CD14-positive monocyte (primary cell): Measurements from ENCODE around the gene MEPE. TPM values are rescaled to one million over a fixed set of nuclear protein-coding genes. Genes with fewer than 3 reads are reported as not detected.

Source experiments
- DNase-seq, 3 donors: peaks; one replicate each; pipeline ENCODE4 v3.0.0-alpha.2; 2011 to 2022
- H2AFZ ChIP-seq: 2 replicates; pipeline ENCODE4 v1.6.0; 2012; ENCODE audit warnings: mild to moderate bottlenecking, low read depth, low read length, inconsistent platforms; ENCODE audit not compliant: insufficient read depth, poor library complexity, severe bottlenecking
- H3K27ac ChIP-seq, 2 donors: 1 replicate in 1 of 2; 2 replicates in 1 of 2; pipeline ENCODE4 v1.5.1; 2012 to 2013; ENCODE audit warnings: low read length in 2 of 2, control low read depth in 1 of 2, inconsistent platforms in 1 of 2, low read depth in 1 of 2, mild to moderate bottlenecking in 1 of 2
- H3K27me3 ChIP-seq, 2 donors: one replicate each; pipeline versions ENCODE4 v1.6.0 to v1.6.1; 2011 to 2013; ENCODE audit warnings: low read length in 2 of 2; ENCODE audit not compliant: control insufficient read depth in 2 of 2, insufficient read depth in 2 of 2
- H3K36me3 ChIP-seq, 2 donors: replicated peaks in 1 of 2; 1 replicate in 1 of 2; 2 replicates in 1 of 2; pipeline versions ENCODE4 v1.5.1 to v1.6.1; 2012 to 2013; ENCODE audit warnings: low read length in 2 of 2, control low read depth in 1 of 2, inconsistent platforms in 1 of 2, mild to moderate bottlenecking in 1 of 2; ENCODE audit not compliant: insufficient read depth in 2 of 2, control insufficient read depth in 1 of 2
- H3K4me1 ChIP-seq, 2 donors: 1 replicate in 1 of 2; 2 replicates in 1 of 2; pipeline versions ENCODE4 v1.5.1 to v1.6.1; 2012 to 2013; ENCODE audit warnings: low read length in 2 of 2, control low read depth in 1 of 2, inconsistent platforms in 1 of 2, mild to moderate bottlenecking in 1 of 2, moderate library complexity in 1 of 2; ENCODE audit not compliant: insufficient read depth in 2 of 2, control insufficient read depth in 1 of 2
- H3K4me2 ChIP-seq: replicated peaks from 2 replicates; pipeline ENCODE3; 2012; ENCODE audit warnings: low read length, moderate library complexity, mild to moderate bottlenecking; ENCODE audit not compliant: poor library complexity, severe bottlenecking; ENCODE audit errors: extremely low read depth
- H3K4me3 ChIP-seq, 3 experiments: fragments of 200-600 bp in 1 of 3; sonication (generic) in 1 of 3; replicated peaks in 1 of 3; 1 replicate in 2 of 3; 2 replicates in 1 of 3; pipeline ENCODE4 v1.5.1; 2011 to 2013; ENCODE audit warnings: low read length in 3 of 3, mild to moderate bottlenecking in 3 of 3, control low read depth in 2 of 3, low read depth in 2 of 3, inconsistent platforms in 1 of 3, moderate library complexity in 1 of 3
- H3K79me2 ChIP-seq: 2 replicates; pipeline ENCODE4 v1.6.0; 2012; ENCODE audit warnings: mild to moderate bottlenecking, control low read depth, inconsistent platforms, low read length, moderate library complexity; ENCODE audit not compliant: insufficient read depth
- H3K9ac ChIP-seq: 2 replicates; pipeline ENCODE4 v1.6.0; 2017; ENCODE audit warnings: low read length, mild to moderate bottlenecking; ENCODE audit not compliant: insufficient read depth, poor library complexity, severe bottlenecking
- H3K9me3 ChIP-seq, 2 donors: replicated peaks in 1 of 2; 1 replicate in 1 of 2; 2 replicates in 1 of 2; pipeline versions ENCODE4 v1.5.1 to v1.6.1; 2012 to 2013; ENCODE audit warnings: low read length in 2 of 2, control low read depth in 1 of 2; ENCODE audit not compliant: control insufficient read depth in 1 of 2, insufficient read depth in 1 of 2
- H4K20me1 ChIP-seq: 2 replicates; pipeline ENCODE4 v1.6.0; 2012; ENCODE audit warnings: mild to moderate bottlenecking, low read length, control low read depth, moderate library complexity; ENCODE audit not compliant: insufficient read depth
- H3K27ac Mint-ChIP-seq, 7 donors: one replicate each; pipeline ENCODE4 v1.8.0; 2020; ENCODE audit warnings: mild to moderate bottlenecking in 7 of 7, mixed read lengths in 7 of 7, moderate library complexity in 6 of 7, inconsistent platforms in 2 of 7
- H3K27me3 Mint-ChIP-seq, 3 donors: one replicate each; pipeline ENCODE4 v1.8.0; 2021 to 2022; ENCODE audit warnings: low read depth in 3 of 3, mild to moderate bottlenecking in 3 of 3, mixed read lengths in 3 of 3, moderate library complexity in 3 of 3, inconsistent platforms in 1 of 3
- H3K36me3 Mint-ChIP-seq, 2 donors: one replicate each; pipeline ENCODE4 v1.8.0; 2020; ENCODE audit warnings: mixed read lengths in 2 of 2, inconsistent platforms in 1 of 2, mild to moderate bottlenecking in 1 of 2
- H3K4me1 Mint-ChIP-seq: one replicate; pipeline ENCODE4 v1.8.0; 2020; ENCODE audit warnings: mild to moderate bottlenecking, mixed read lengths
- H3K4me3 Mint-ChIP-seq, 2 donors: one replicate each; pipeline ENCODE4 v1.8.0; 2020; ENCODE audit warnings: mild to moderate bottlenecking in 2 of 2, mixed read lengths in 2 of 2, moderate library complexity in 1 of 2
- H3K9me3 Mint-ChIP-seq, 7 donors: one replicate each; pipeline ENCODE4 v1.8.0; 2020 to 2022; ENCODE audit warnings: mixed read lengths in 7 of 7, mild to moderate bottlenecking in 6 of 7, moderate library complexity in 6 of 7, inconsistent platforms in 2 of 7
- WGBS: methylation state at CpG from one replicate; pipeline ENCODE4 v1.1.5; 2013; ENCODE audit warnings: missing lambda C conversion rate; ENCODE audit not compliant: insufficient coverage; 5-methylcytosine and 5-hydroxymethylcytosine counted together
- intact Hi-C, 2 donors: fragments of 100-400 bp; cut with micrococcal nuclease; formaldehyde crosslinking; loops; one replicate each; pipeline versions ENCODE4 v1.15.0 to v1.15.1; 2023
- polyA plus RNA-seq, 3 donors: library from polyadenylated mRNA; depleted of rRNA in 1 of 3; unstranded in 2 of 3; stranded (reverse) in 1 of 3; fragments of 300-500 nt in 2 of 3; fragments of >200 nt in 1 of 3; fragmentation: Illumina TruSeq in 2 of 3; gene quantifications; 1 replicate in 2 of 3; 2 replicates in 1 of 3; pipeline ENCODE4 v1.2.3, GENCODE V29; 2012 to 2021
- TF ChIP-seq, protein P1 (sequence below): fragments of 200-600 bp; IDR thresholded peaks from one replicate; pipeline ENCODE4 v1.8.0; 2022; ENCODE audit warnings: antibody characterized with exemption, mild to moderate bottlenecking

Gene MEPE
- polyA plus RNA-seq, 3 donors = not detected

DNA sequence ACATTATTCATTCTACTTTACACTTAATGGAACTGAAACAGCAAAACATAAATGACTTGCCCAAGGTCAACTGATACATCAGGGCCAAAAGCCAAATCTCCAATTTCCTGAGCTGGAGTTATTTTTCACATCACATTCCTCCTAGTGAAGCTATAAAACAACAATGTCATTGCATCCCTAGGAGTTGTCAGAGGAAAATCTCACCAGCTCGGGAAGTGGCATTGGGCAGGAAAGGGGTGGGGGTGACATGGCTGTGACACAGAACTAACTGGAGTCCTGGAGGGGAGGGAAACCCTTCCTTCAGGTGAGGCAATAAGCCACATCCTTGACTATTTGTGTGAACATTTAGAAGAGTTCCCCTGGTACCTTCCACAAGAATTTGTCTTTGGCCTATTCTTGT lies 47.3 kb downstream of the MEPE start:
- peaks cover 0 to 4% (median 0%) of the 10 kb centered on the region in 7 donors for H3K9me3 Mint-ChIP-seq
- TF ChIP-seq, protein P1, sequence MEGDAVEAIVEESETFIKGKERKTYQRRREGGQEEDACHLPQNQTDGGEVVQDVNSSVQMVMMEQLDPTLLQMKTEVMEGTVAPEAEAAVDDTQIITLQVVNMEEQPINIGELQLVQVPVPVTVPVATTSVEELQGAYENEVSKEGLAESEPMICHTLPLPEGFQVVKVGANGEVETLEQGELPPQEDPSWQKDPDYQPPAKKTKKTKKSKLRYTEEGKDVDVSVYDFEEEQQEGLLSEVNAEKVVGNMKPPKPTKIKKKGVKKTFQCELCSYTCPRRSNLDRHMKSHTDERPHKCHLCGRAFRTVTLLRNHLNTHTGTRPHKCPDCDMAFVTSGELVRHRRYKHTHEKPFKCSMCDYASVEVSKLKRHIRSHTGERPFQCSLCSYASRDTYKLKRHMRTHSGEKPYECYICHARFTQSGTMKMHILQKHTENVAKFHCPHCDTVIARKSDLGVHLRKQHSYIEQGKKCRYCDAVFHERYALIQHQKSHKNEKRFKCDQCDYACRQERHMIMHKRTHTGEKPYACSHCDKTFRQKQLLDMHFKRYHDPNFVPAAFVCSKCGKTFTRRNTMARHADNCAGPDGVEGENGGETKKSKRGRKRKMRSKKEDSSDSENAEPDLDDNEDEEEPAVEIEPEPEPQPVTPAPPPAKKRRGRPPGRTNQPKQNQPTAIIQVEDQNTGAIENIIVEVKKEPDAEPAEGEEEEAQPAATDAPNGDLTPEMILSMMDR = no peak
- H3K4me3 Mint-ChIP-seq = no peak overlapping the region
- H3K4me1 ChIP-seq = peaks cover 5 to 10% of the 10 kb centered on the region in 2 donors
- no peaks in the 10 kb centered on the region for H3K36me3 Mint-ChIP-seq
- H4K20me1 ChIP-seq = no peaks in the 10 kb centered on the region
- no CpG with 5 or more reads among the region's 1 CpG for WGBS
- no peaks in the 10 kb centered on the region for H3K27me3 ChIP-seq
- no peaks in the 10 kb centered on the region for H3K79me2 ChIP-seq
- H3K9ac ChIP-seq = no peak overlapping the region
- H3K27ac ChIP-seq = no peak overlapping the region
- H3K27me3 Mint-ChIP-seq = peaks cover 0 to 2% (median 1%) of the 10 kb centered on the region in 3 donors
- no peak for DNase-seq
- H3K4me2 ChIP-seq = no peak overlapping the region
- intact Hi-C loops = no loop called here
- peaks cover 14% of the 10 kb centered on the region for H3K4me1 Mint-ChIP-seq
- H3K4me3 ChIP-seq = no peak overlapping the region
- H3K36me3 ChIP-seq = no peaks in the 10 kb centered on the region
- H3K27ac Mint-ChIP-seq = no peak overlapping the region
- H2AFZ ChIP-seq = no peak overlapping the region
- H3K9me3 ChIP-seq = no peaks in the 10 kb centered on the region

DNA sequence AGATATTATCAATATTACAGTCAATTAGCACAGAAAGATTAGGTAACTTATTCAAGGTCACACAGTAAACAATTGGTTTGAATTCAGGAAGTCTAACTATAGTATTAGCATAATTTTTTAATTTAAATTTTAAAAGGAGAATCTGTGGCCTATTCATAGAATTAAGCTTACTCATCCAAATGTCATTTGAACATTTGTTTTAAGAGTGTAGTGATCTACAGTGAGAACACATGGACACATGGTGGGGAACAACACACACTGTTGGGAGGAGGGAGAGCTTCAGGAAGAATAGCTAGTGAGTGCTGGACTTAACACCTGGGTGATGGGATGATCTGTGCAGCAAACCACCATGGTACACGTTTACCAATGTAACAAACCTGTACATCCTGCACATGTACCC lies 48.3 kb downstream of the MEPE start:
- Histone ChIP-seq H3K79me2 (no peaks in the 10 kb centered on the region), H4K20me1 (no peaks in the 10 kb centered on the region), H3K36me3 (no peaks in the 10 kb centered on the region), H3K9me3 (no peaks in the 10 kb centered on the region), H3K27ac (no peak overlapping the region), H3K4me3 (no peak overlapping the region), H3K9ac (no peak overlapping the region), H3K27me3 (no peaks in the 10 kb centered on the region), H3K4me2 (no peak overlapping the region), H3K4me1 (peaks cover 14 to 17% of the 10 kb centered on the region in 2 donors), H2AFZ (no peak overlapping the region)
- Mint-ChIP-seq H3K4me1 (peaks cover 19% of the 10 kb centered on the region), H3K27ac (no peak overlapping the region), H3K4me3 (no peak overlapping the region), H3K27me3 (peaks cover under 1 to 6% (median 2%) of the 10 kb centered on the region in 3 donors), H3K36me3 (peaks cover 0 to 2% of the 10 kb centered on the region in 2 donors), H3K9me3 (peaks cover 0 to 4% (median 0%) of the 10 kb centered on the region in 7 donors)
- TF ChIP-seq, protein P1 = no peak
- no CpG with 5 or more reads among the region's 1 CpG for WGBS
- no peak for DNase-seq
- intact Hi-C loops = no loop called here
